ENCODE measurements around the gene WNT6.
A peak's percentile ranks its signal among the peaks of the same experiment; 100 is the strongest.
"Not testable (repeated sequence)": the region's sequence is repeated elsewhere in the genome, so short reads cannot be mapped to it uniquely, and the experiment has no call there.

Gene WNT6

GRCh38 chr2:218839888-218840287 is 19.7 kb upstream of the WNT6 start:
- Mint-ChIP-seq H3K27ac (no peak overlapping the region), H3K4me1 (ENCODE audit: low read depth) (no peaks in the 10 kb centered on the region), H3K36me3 (ENCODE audit: low read depth) (no peaks in the 10 kb centered on the region), H3K9me3 (peaks cover 6% of the 10 kb centered on the region), H3K4me3 (no peak overlapping the region), H3K27me3 (peaks cover 57% of the 10 kb centered on the region)
- DNase-seq = no peak

GRCh38 chr2:218844334-218844733 is 15.3 kb upstream of the WNT6 start:
- peaks cover 35% of the 10 kb centered on the region for H3K27me3 Mint-ChIP-seq
- not testable (repeated sequence) for DNase-seq; H3K27ac Mint-ChIP-seq; H3K4me1 Mint-ChIP-seq (ENCODE audit: low read depth); H3K36me3 Mint-ChIP-seq (ENCODE audit: low read depth); H3K4me3 Mint-ChIP-seq; H3K9me3 Mint-ChIP-seq

GRCh38 chr2:218846963-218847362 is 12.6 kb upstream of the WNT6 start:
- not testable (repeated sequence) for H3K4me3 Mint-ChIP-seq; H3K27ac Mint-ChIP-seq; H3K9me3 Mint-ChIP-seq; H3K36me3 Mint-ChIP-seq (ENCODE audit: low read depth); H3K4me1 Mint-ChIP-seq (ENCODE audit: low read depth); DNase-seq
- H3K27me3 Mint-ChIP-seq = peaks cover 30% of the 10 kb centered on the region

- Mint-ChIP-seq H3K4me3 (no peak overlapping the region), H3K4me1 (ENCODE audit: low read depth) (no peaks in the 10 kb centered on the region), H3K36me3 (ENCODE audit: low read depth) (no peaks in the 10 kb centered on the region), H3K27ac (no peak overlapping the region), H3K27me3 (peaks cover 44% of the 10 kb centered on the region), H3K9me3 (no peaks in the 10 kb centered on the region)
- DNase-seq = no peak
Observed at GRCh38 chr2:218849721-218850120, 9.9 kb upstream of the WNT6 start.

- no peaks in the 10 kb centered on the region for H3K4me1 Mint-ChIP-seq (ENCODE audit: low read depth)
- H3K27ac Mint-ChIP-seq = no peak overlapping the region
- H3K36me3 Mint-ChIP-seq (ENCODE audit: low read depth) = no peaks in the 10 kb centered on the region
- peaks cover 52% of the 10 kb centered on the region for H3K27me3 Mint-ChIP-seq
- H3K9me3 Mint-ChIP-seq = no peaks in the 10 kb centered on the region
- DNase-seq = no peak
- no peak overlapping the region for H3K4me3 Mint-ChIP-seq
Observed at GRCh38 chr2:218850796-218851195, 8.8 kb upstream of the WNT6 start.

GRCh38 chr2:218851286-218851685 is 8.3 kb upstream of the WNT6 start:
- no peaks in the 10 kb centered on the region for H3K9me3 Mint-ChIP-seq
- H3K4me1 Mint-ChIP-seq (ENCODE audit: low read depth) = no peaks in the 10 kb centered on the region
- no peak overlapping the region for H3K27ac Mint-ChIP-seq
- H3K36me3 Mint-ChIP-seq (ENCODE audit: low read depth) = no peaks in the 10 kb centered on the region
- DNase-seq = no peak
- peaks cover 57% of the 10 kb centered on the region for H3K27me3 Mint-ChIP-seq
- no peak overlapping the region for H3K4me3 Mint-ChIP-seq

- no peaks in the 10 kb centered on the region for H3K9me3 Mint-ChIP-seq
- no peak overlapping the region for H3K27ac Mint-ChIP-seq
- H3K4me3 Mint-ChIP-seq = no peak overlapping the region
- H3K27me3 Mint-ChIP-seq = peaks cover 72% of the 10 kb centered on the region
- DNase-seq = peak; percentile 78
- H3K36me3 Mint-ChIP-seq (ENCODE audit: low read depth) = no peaks in the 10 kb centered on the region
- peaks cover 2% of the 10 kb centered on the region for H3K4me1 Mint-ChIP-seq (ENCODE audit: low read depth)
Observed at GRCh38 chr2:218852911-218853667, 6.5 kb upstream of the WNT6 start.

- Mint-ChIP-seq H3K9me3 (no peaks in the 10 kb centered on the region), H3K27ac (no peak overlapping the region), H3K4me3 (no peak overlapping the region), H3K36me3 (ENCODE audit: low read depth) (no peaks in the 10 kb centered on the region), H3K27me3 (peaks cover 77% of the 10 kb centered on the region), H3K4me1 (ENCODE audit: low read depth) (peaks cover 4% of the 10 kb centered on the region)
- DNase-seq = no peak
Observed at GRCh38 chr2:218853766-218854165, 5.8 kb upstream of the WNT6 start.

- no peaks in the 10 kb centered on the region for H3K9me3 Mint-ChIP-seq
- peaks cover 82% of the 10 kb centered on the region for H3K27me3 Mint-ChIP-seq
- H3K27ac Mint-ChIP-seq = no peak overlapping the region
- no peaks in the 10 kb centered on the region for H3K36me3 Mint-ChIP-seq (ENCODE audit: low read depth)
- H3K4me1 Mint-ChIP-seq (ENCODE audit: low read depth) = peaks cover 9% of the 10 kb centered on the region
- DNase-seq = no peak
- no peak overlapping the region for H3K4me3 Mint-ChIP-seq
Observed at GRCh38 chr2:218854860-218855259, 4.7 kb upstream of the WNT6 start.

GRCh38 chr2:218855305-218856166 is 4.1 kb upstream of the WNT6 start:
- peaks cover 82% of the 10 kb centered on the region for H3K27me3 Mint-ChIP-seq
- DNase-seq = no peak

GRCh38 chr2:218856167-218856895 is 3.3 kb upstream of the WNT6 start:
- peaks cover 20% of the 10 kb centered on the region for H3K4me1 Mint-ChIP-seq (ENCODE audit: low read depth)
- no peak overlapping the region for H3K4me3 Mint-ChIP-seq
- no peaks in the 10 kb centered on the region for H3K36me3 Mint-ChIP-seq (ENCODE audit: low read depth)

More at GRCh38 chr2:218855305-218856166, 4.1 kb upstream of the WNT6 start:
- Mint-ChIP-seq H3K4me3 (no peak overlapping the region), H3K9me3 (no peaks in the 10 kb centered on the region), H3K4me1 (ENCODE audit: low read depth) (peaks cover 14% of the 10 kb centered on the region), H3K27ac (no peak overlapping the region), H3K36me3 (ENCODE audit: low read depth) (no peaks in the 10 kb centered on the region)

GRCh38 chr2:218856896-218857243 is 2.7 kb upstream of the WNT6 start:
- Mint-ChIP-seq H3K4me3 (no peak overlapping the region), H3K27ac (no peak overlapping the region), H3K9me3 (no peaks in the 10 kb centered on the region), H3K27me3 (peaks cover 84% of the 10 kb centered on the region), H3K36me3 (ENCODE audit: low read depth) (no peaks in the 10 kb centered on the region), H3K4me1 (ENCODE audit: low read depth) (peaks cover 20% of the 10 kb centered on the region)
- no peak for DNase-seq

More at GRCh38 chr2:218856167-218856895, 3.3 kb upstream of the WNT6 start:
- H3K27ac Mint-ChIP-seq = no peak overlapping the region
- no peaks in the 10 kb centered on the region for H3K9me3 Mint-ChIP-seq
- DNase-seq = no peak
- H3K27me3 Mint-ChIP-seq = peaks cover 83% of the 10 kb centered on the region

GRCh38 chr2:218857371-218858137 is 2.1 kb upstream of the WNT6 start:
- H3K27me3 Mint-ChIP-seq = peaks cover 86% of the 10 kb centered on the region
- peaks cover 20% of the 10 kb centered on the region for H3K4me1 Mint-ChIP-seq (ENCODE audit: low read depth)
- H3K4me3 Mint-ChIP-seq = no peak overlapping the region
- H3K27ac Mint-ChIP-seq = no peak overlapping the region
- DNase-seq = no peak
- no peaks in the 10 kb centered on the region for H3K36me3 Mint-ChIP-seq (ENCODE audit: low read depth)
- H3K9me3 Mint-ChIP-seq = no peaks in the 10 kb centered on the region

GRCh38 chr2:218858138-218858445 is 1.5 kb upstream of the WNT6 start:
- H3K36me3 Mint-ChIP-seq (ENCODE audit: low read depth) = no peaks in the 10 kb centered on the region
- H3K9me3 Mint-ChIP-seq = no peaks in the 10 kb centered on the region
- H3K4me1 Mint-ChIP-seq (ENCODE audit: low read depth) = peaks cover 20% of the 10 kb centered on the region
- H3K27ac Mint-ChIP-seq = no peak overlapping the region
- DNase-seq = no peak
- H3K27me3 Mint-ChIP-seq = peaks cover 86% of the 10 kb centered on the region
- no peak overlapping the region for H3K4me3 Mint-ChIP-seq
